Activated CD4-positive, alpha-beta T cell treated with anti-CD3 and anti-CD28 coated beads, Interleukin-2, amount 10 ng/mL, durations not matched to agents 7 days and 5 days (primary cell): ENCODE results near the gene ADAP1. TPM values are rescaled to one million over a fixed set of nuclear protein-coding genes. Genes with fewer than 3 reads are reported as not detected.
"Not testable (repeated sequence)": the region's sequence is repeated elsewhere in the genome, so short reads cannot be mapped to it uniquely, and the experiment has no call there.

ENCODE experiments used
- CTCF ChIA-PET: fragments of 350-600 bp; sonication (Branson Sonifier 250); formaldehyde crosslinking; loops from one replicate; lab custom pipeline; 2021; ENCODE audit warnings: antibody characterized with exemption; lab: Charles Lee
- POLR2A ChIA-PET: fragments of 350-600 bp; sonication (Branson Sonifier 250); formaldehyde crosslinking; loops from one replicate; lab custom pipeline; 2021; ENCODE audit warnings: antibody characterized with exemption; lab: Charles Lee
- DNase-seq: peaks from one replicate; pipeline ENCODE4 v3.0.0-alpha.2; 2020
- H3K27ac Mint-ChIP-seq: one replicate; pipeline ENCODE4 v1.8.0; 2021; ENCODE audit warnings: mild to moderate bottlenecking, moderate library complexity, mixed read lengths
- H3K27me3 Mint-ChIP-seq: one replicate; pipeline ENCODE4 v1.8.0; 2021; ENCODE audit warnings: mixed read lengths
- H3K36me3 Mint-ChIP-seq: one replicate; pipeline ENCODE4 v1.8.0; 2021; ENCODE audit warnings: low read depth, mixed read lengths
- H3K4me1 Mint-ChIP-seq: one replicate; pipeline ENCODE4 v1.8.0; 2021; ENCODE audit warnings: mixed read lengths
- H3K4me3 Mint-ChIP-seq: one replicate; pipeline ENCODE4 v1.8.0; 2021; ENCODE audit warnings: mild to moderate bottlenecking, moderate library complexity, mixed read lengths
- H3K9me3 Mint-ChIP-seq: one replicate; pipeline ENCODE4 v1.8.0; 2021; ENCODE audit warnings: mixed read lengths
- total RNA-seq, 2 experiments: library from RNA; stranded (reverse); gene quantifications; one replicate each; pipeline ENCODE4 v1.2.3, GENCODE V29; 2021

The ADAP1 gene
- total RNA-seq, 2 experiments from 2014 or later, result 12.4 to 13.5 TPM

GRCh38 chr7:875051-875450, 79.4 kb downstream of the ADAP1 start:
- peaks cover 34% of the 10 kb centered on the region for H3K4me1 Mint-ChIP-seq
- no peaks in the 10 kb centered on the region for H3K27me3 Mint-ChIP-seq
- ChIA-PET CTCF (interaction anchor here (0.6 to 1.9 kb wide), 4 partner anchors 62 to 206 kb away, joined by 3 to 7 read pairs (median 4); no protein-coding TSS in a partner anchor), POLR2A (no interaction called here)
- no peak for DNase-seq
- no peaks in the 10 kb centered on the region for H3K9me3 Mint-ChIP-seq
- peaks cover 27% of the 10 kb centered on the region for H3K36me3 Mint-ChIP-seq
- H3K27ac Mint-ChIP-seq, result peak overlapping the region; percentile 54
- no peak overlapping the region for H3K4me3 Mint-ChIP-seq

GRCh38 chr7:874031-874749, 80.3 kb downstream of the ADAP1 start:
- Mint-ChIP-seq H3K27ac (peak overlapping the region; percentile 82), H3K4me3 (no peak overlapping the region), H3K4me1 (peaks cover 29% of the 10 kb centered on the region), H3K27me3 (no peaks in the 10 kb centered on the region), H3K36me3 (peaks cover 29% of the 10 kb centered on the region), H3K9me3 (no peaks in the 10 kb centered on the region)
- ChIA-PET CTCF (interaction anchor here (0.7 to 3.5 kb wide), 9 partner anchors 16 to 552 kb away, joined by 3 to 17 read pairs (median 5); no protein-coding TSS in a partner anchor), POLR2A (no interaction called here)
- no peak for DNase-seq

GRCh38 chr7:873367-874002, 81.0 kb downstream of the ADAP1 start:
- no peak overlapping the region for H3K4me3 Mint-ChIP-seq

GRCh38 chr7:872685-873084, 81.8 kb downstream of the ADAP1 start:
- POLR2A ChIA-PET, H3K27ac Mint-ChIP-seq, DNase-seq, H3K4me3 Mint-ChIP-seq, H3K9me3 Mint-ChIP-seq, H3K27me3 Mint-ChIP-seq: not testable (repeated sequence)
- Mint-ChIP-seq H3K4me1 (peaks cover 18% of the 10 kb centered on the region), H3K36me3 (peaks cover 31% of the 10 kb centered on the region)
- CTCF ChIA-PET, result interaction anchor here (0.7 to 3.5 kb wide), 13 partner anchors 10 to 551 kb away, joined by 3 to 17 read pairs (median 3); no protein-coding TSS in a partner anchor

More at GRCh38 chr7:873367-874002, 81.0 kb downstream of the ADAP1 start:
- CTCF ChIA-PET, result interaction anchor here (0.7 to 3.5 kb wide), 11 partner anchors 11 to 551 kb away, joined by 3 to 17 read pairs (median 4); no protein-coding TSS in a partner anchor
- POLR2A ChIA-PET, result no interaction called here
- Mint-ChIP-seq H3K27ac (peak overlapping the region; percentile 82), H3K27me3 (no peaks in the 10 kb centered on the region), H3K4me1 (peaks cover 25% of the 10 kb centered on the region), H3K36me3 (peaks cover 31% of the 10 kb centered on the region), H3K9me3 (no peaks in the 10 kb centered on the region)
- peak; percentile 68 for DNase-seq

- Mint-ChIP-seq H3K36me3 (peaks cover 35% of the 10 kb centered on the region), H3K4me1 (peaks cover 18% of the 10 kb centered on the region), H3K4me3 (no peak overlapping the region), H3K27ac (no peak overlapping the region), H3K27me3 (no peaks in the 10 kb centered on the region), H3K9me3 (no peaks in the 10 kb centered on the region)
- no peak for DNase-seq
- POLR2A ChIA-PET, result interaction anchor here (0.8 kb wide), 1 partner anchor 664 kb away, joined by 3 read pairs; no protein-coding TSS in a partner anchor
- CTCF ChIA-PET, result interaction anchor here (0.8 to 3.5 kb wide), 7 partner anchors 11 to 550 kb away, joined by 3 to 17 read pairs (median 3); no protein-coding TSS in a partner anchor
Measured at GRCh38 chr7:871900-872537, 82.5 kb downstream of the ADAP1 start.

GRCh38 chr7:869348-869747, 85.1 kb downstream of the ADAP1 start:
- H3K4me1 Mint-ChIP-seq, result peaks cover 14% of the 10 kb centered on the region
- no peak overlapping the region for H3K27ac Mint-ChIP-seq
- DNase-seq, result no peak
- ChIA-PET POLR2A (no interaction called here), CTCF (no interaction called here)
- H3K27me3 Mint-ChIP-seq, result no peaks in the 10 kb centered on the region
- peaks cover 47% of the 10 kb centered on the region for H3K36me3 Mint-ChIP-seq
- H3K4me3 Mint-ChIP-seq, result no peak overlapping the region
- H3K9me3 Mint-ChIP-seq, result no peaks in the 10 kb centered on the region

- H3K27ac Mint-ChIP-seq, result no peak overlapping the region
- ChIA-PET POLR2A (no interaction called here), CTCF (no interaction called here)
- no peaks in the 10 kb centered on the region for H3K9me3 Mint-ChIP-seq
- no peaks in the 10 kb centered on the region for H3K27me3 Mint-ChIP-seq
- peaks cover 4% of the 10 kb centered on the region for H3K4me1 Mint-ChIP-seq
- DNase-seq, result no peak
- peaks cover 44% of the 10 kb centered on the region for H3K36me3 Mint-ChIP-seq
- no peak overlapping the region for H3K4me3 Mint-ChIP-seq
Measured at GRCh38 chr7:868189-868486, 86.3 kb downstream of the ADAP1 start.

GRCh38 chr7:867406-868188, 86.9 kb downstream of the ADAP1 start:
- no peaks in the 10 kb centered on the region for H3K9me3 Mint-ChIP-seq
- ChIA-PET CTCF (interaction anchor here (1.0 kb wide), 1 partner anchor 546 kb away, joined by 3 read pairs; no protein-coding TSS in a partner anchor), POLR2A (no interaction called here)
- no peak for DNase-seq
- H3K36me3 Mint-ChIP-seq, result peaks cover 41% of the 10 kb centered on the region
- H3K27ac Mint-ChIP-seq, result no peak overlapping the region
- peaks cover 1% of the 10 kb centered on the region for H3K4me1 Mint-ChIP-seq
- H3K27me3 Mint-ChIP-seq, result no peaks in the 10 kb centered on the region
- no peak overlapping the region for H3K4me3 Mint-ChIP-seq

GRCh38 chr7:867001-867405, 87.5 kb downstream of the ADAP1 start:
- ChIA-PET POLR2A (no interaction called here), CTCF (interaction anchor here (1.0 kb wide), 1 partner anchor 545 kb away, joined by 3 read pairs; no protein-coding TSS in a partner anchor)
- Mint-ChIP-seq H3K4me1 (no peaks in the 10 kb centered on the region), H3K4me3 (no peak overlapping the region), H3K36me3 (peaks cover 41% of the 10 kb centered on the region), H3K27me3 (no peaks in the 10 kb centered on the region), H3K27ac (no peak overlapping the region), H3K9me3 (no peaks in the 10 kb centered on the region)
- no peak for DNase-seq

GRCh38 chr7:865921-866320, 88.6 kb downstream of the ADAP1 start:
- peaks cover 45% of the 10 kb centered on the region for H3K36me3 Mint-ChIP-seq
- H3K27ac Mint-ChIP-seq, result no peak overlapping the region
- no peak overlapping the region for H3K4me3 Mint-ChIP-seq
- H3K4me1 Mint-ChIP-seq, result no peaks in the 10 kb centered on the region
- CTCF ChIA-PET, result no interaction called here
- POLR2A ChIA-PET, result no interaction called here
- no peak for DNase-seq
- no peaks in the 10 kb centered on the region for H3K9me3 Mint-ChIP-seq
- no peaks in the 10 kb centered on the region for H3K27me3 Mint-ChIP-seq

GRCh38 chr7:863106-863505, 91.4 kb downstream of the ADAP1 start:
- Mint-ChIP-seq H3K27me3 (no peaks in the 10 kb centered on the region), H3K9me3 (no peaks in the 10 kb centered on the region), H3K36me3 (peaks cover 48% of the 10 kb centered on the region), H3K4me3 (no peak overlapping the region), H3K4me1 (no peaks in the 10 kb centered on the region), H3K27ac (no peak overlapping the region)
- CTCF ChIA-PET, result interaction anchor here (0.7 kb wide), 1 partner anchor 10 kb away, joined by 3 read pairs; no protein-coding TSS in a partner anchor
- POLR2A ChIA-PET, result interaction anchor here (0.6 kb wide), 2 partner anchors 65 to 131 kb away, joined by 5 to 11 read pairs; no protein-coding TSS in a partner anchor
- no peak for DNase-seq

GRCh38 chr7:862157-862556, 92.3 kb downstream of the ADAP1 start:
- CTCF ChIA-PET, result no interaction called here
- Mint-ChIP-seq H3K27ac (no peak overlapping the region), H3K4me3 (no peak overlapping the region), H3K27me3 (no peaks in the 10 kb centered on the region), H3K9me3 (no peaks in the 10 kb centered on the region), H3K36me3 (peaks cover 44% of the 10 kb centered on the region), H3K4me1 (no peaks in the 10 kb centered on the region)
- POLR2A ChIA-PET, result no interaction called here
- no peak for DNase-seq
